K562 (cell line): ENCODE measurements around the gene IFIT2.

Source experiments
- ETV6 ChIP-seq, 3 experiments: fragments of 150-350 bp in 1 of 3; sonication (generic) in 1 of 3; formaldehyde crosslinking in 1 of 3; IDR thresholded peaks; 2 replicates each; pipeline versions ENCODE4 v1.6.1 to v1.8.0; 2014 to 2022; ENCODE audit warnings: borderline replicate concordance in 2 of 3, low read depth in 2 of 3, antibody characterized with exemption in 1 of 3, low read length in 1 of 3, mild to moderate bottlenecking in 1 of 3, missing genetic modification reagents in 1 of 3
- FOXJ3 ChIP-seq: sonication (generic); formaldehyde crosslinking; IDR thresholded peaks from 2 replicates; pipeline ENCODE4 v1.4.0; 2020; ENCODE audit warnings: mild to moderate bottlenecking, missing genetic modification reagents
- GABPA ChIP-seq: fragments of 200-800 bp; sonication (Bioruptor generic); conservative IDR thresholded peaks from 2 replicates; pipeline ENCODE4 v1.6.1; 2016; ENCODE audit warnings: low read depth, missing genetic modification characterization, missing compliant biosample characterization
- MYC ChIP-seq, 2 experiments: fragments of 250-450 bp in 1 of 2; sonication (Bioruptor Pico) in 1 of 2; IDR thresholded peaks; 2 replicates each; pipeline versions ENCODE4 v1.5.1 to v1.6.1; 2012 to 2021; ENCODE audit warnings: low read depth in 2 of 2, borderline replicate concordance in 1 of 2, improper control_type of control experiment in 1 of 2, low read length in 1 of 2, mild to moderate bottlenecking in 1 of 2, moderate library complexity in 1 of 2
- POLR2A ChIP-seq: fragments of 450-650 bp; conservative IDR thresholded peaks from 2 replicates; pipeline ENCODE4 v1.6.1; 2016
- POLR2AphosphoS5 ChIP-seq: IDR thresholded peaks from 2 replicates; pipeline ENCODE4 v1.6.1; 2011; ENCODE audit warnings: mild to moderate bottlenecking, low read depth, low read length, moderate library complexity; ENCODE audit not compliant: control insufficient read depth, insufficient read depth
- RFX1 ChIP-seq: fragments of 450-650 bp; IDR thresholded peaks from 2 replicates; pipeline ENCODE4 v1.6.1; 2016; ENCODE audit warnings: mild to moderate bottlenecking, moderate library complexity
- SIX5 ChIP-seq, 2 experiments: IDR thresholded peaks; 2 replicates each; pipeline ENCODE4 v1.6.1; 2011; ENCODE audit warnings: low read length in 2 of 2, borderline replicate concordance in 1 of 2, low read depth in 1 of 2, mild to moderate bottlenecking in 1 of 2, moderate library complexity in 1 of 2; ENCODE audit not compliant: insufficient read depth in 1 of 2
- SMAD1 ChIP-seq: fragments of 150-350 bp; IDR thresholded peaks from 2 replicates; pipeline ENCODE4 v1.6.1; 2014; ENCODE audit warnings: low read length, low read depth; ENCODE audit not compliant: partially characterized antibody
- SP2 ChIP-seq: IDR thresholded peaks from 2 replicates; pipeline ENCODE4 v1.6.1; 2011; ENCODE audit warnings: mild to moderate bottlenecking, low read depth, low read length, moderate library complexity; ENCODE audit not compliant: poor library complexity, severe bottlenecking; ENCODE audit errors: extremely low read depth
- ZBTB7A ChIP-seq: IDR thresholded peaks from 2 replicates; pipeline ENCODE4 v1.6.1; 2011; ENCODE audit warnings: low read depth, mild to moderate bottlenecking, low read length, moderate library complexity, borderline replicate concordance; ENCODE audit not compliant: control insufficient read depth
- ZNF586 ChIP-seq: fragments of 450-650 bp; formaldehyde crosslinking; conservative IDR thresholded peaks from 2 replicates; pipeline ENCODE4 v1.4.0; 2020; ENCODE audit warnings: mild to moderate bottlenecking, moderate library complexity
- TF ChIP-seq, protein P1 (sequence below): sonication (generic); formaldehyde crosslinking; IDR thresholded peaks from 2 replicates; pipeline ENCODE4 v1.8.1; 2022; ENCODE audit warnings: missing genetic modification reagents
- TF ChIP-seq, protein P2 (sequence below), 3 experiments: IDR thresholded peaks in 2 of 3; conservative IDR thresholded peaks in 1 of 3; 2 replicates each; pipeline ENCODE4 v1.5.1; 2011 to 2012; ENCODE audit warnings: low read length in 3 of 3, mild to moderate bottlenecking in 3 of 3, control low read depth in 2 of 3, improper control_type of control experiment in 1 of 3, inconsistent platforms in 1 of 3, low read depth in 1 of 3, mixed read lengths in 1 of 3, moderate library complexity in 1 of 3; ENCODE audit not compliant: insufficient read depth in 2 of 3

DNA sequence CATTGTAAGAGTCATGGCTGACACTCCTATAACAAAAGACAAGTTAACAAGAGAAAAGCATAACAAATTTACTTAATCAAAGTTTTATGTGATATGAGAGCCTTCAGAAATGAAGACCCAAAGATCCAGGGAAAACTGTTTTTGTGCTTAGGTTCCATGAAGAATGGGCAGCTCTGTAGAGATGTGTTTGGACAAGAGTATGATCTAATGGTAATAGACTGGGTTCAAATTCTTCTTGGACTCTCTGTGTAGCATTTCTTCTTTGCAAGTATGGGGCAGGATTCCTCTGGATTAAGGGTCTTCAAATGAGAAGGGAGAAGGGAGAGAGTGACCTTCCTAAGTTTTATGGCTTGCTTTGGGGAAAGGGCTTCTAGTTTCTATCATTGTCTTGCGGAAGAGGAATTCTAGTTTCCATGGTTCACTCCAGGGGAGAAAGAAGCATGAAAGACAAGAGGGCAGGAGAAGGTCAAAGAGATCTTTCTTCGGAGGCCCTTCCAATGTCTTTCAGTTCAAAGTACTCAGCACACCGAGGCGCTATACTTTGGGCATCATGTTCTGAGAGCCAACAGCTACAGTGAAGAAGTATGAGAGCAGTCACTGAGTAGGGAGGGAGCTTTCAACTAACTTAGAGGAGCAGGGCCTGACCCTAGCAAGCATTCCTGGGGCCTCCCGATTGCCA is 41.4 kb downstream of the IFIT2 start:
- TF ChIP-seq SIX5 (IDR thresholded peaks at IDR 0.05; ENCODE audit: borderline replicate concordance in 1 of 2, insufficient read depth in 1 of 2, low read depth in 1 of 2, low read length in 2 of 2) (no peak), ZNF586 (no peak), FOXJ3 (CRISPR knock-in tag) (no peak), POLR2AphosphoS5 (no peak), GABPA (tag) (no peak), MYC (IDR thresholded peaks at IDR 0.05; ENCODE audit: low read depth, low read length) (no peak), MYC (CRISPR knock-in tag; IDR thresholded peaks at IDR 0.05; ENCODE audit: borderline replicate concordance, low read depth) (no peak), ETV6 (IDR thresholded peaks at IDR 0.05; ENCODE audit: borderline replicate concordance in 1 of 2, low read depth in 2 of 2, low read length in 1 of 2) (no peak), ETV6 (CRISPR knock-in tag; IDR thresholded peaks at IDR 0.05; ENCODE audit: borderline replicate concordance) (no peak), SMAD1 (no peak), POLR2A (no peak), SP2 (no peak), RFX1 (no peak), ZBTB7A (no peak)
- TF ChIP-seq, protein P1, sequence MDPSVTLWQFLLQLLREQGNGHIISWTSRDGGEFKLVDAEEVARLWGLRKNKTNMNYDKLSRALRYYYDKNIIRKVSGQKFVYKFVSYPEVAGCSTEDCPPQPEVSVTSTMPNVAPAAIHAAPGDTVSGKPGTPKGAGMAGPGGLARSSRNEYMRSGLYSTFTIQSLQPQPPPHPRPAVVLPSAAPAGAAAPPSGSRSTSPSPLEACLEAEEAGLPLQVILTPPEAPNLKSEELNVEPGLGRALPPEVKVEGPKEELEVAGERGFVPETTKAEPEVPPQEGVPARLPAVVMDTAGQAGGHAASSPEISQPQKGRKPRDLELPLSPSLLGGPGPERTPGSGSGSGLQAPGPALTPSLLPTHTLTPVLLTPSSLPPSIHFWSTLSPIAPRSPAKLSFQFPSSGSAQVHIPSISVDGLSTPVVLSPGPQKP: no peak
- TF ChIP-seq, protein P2, sequence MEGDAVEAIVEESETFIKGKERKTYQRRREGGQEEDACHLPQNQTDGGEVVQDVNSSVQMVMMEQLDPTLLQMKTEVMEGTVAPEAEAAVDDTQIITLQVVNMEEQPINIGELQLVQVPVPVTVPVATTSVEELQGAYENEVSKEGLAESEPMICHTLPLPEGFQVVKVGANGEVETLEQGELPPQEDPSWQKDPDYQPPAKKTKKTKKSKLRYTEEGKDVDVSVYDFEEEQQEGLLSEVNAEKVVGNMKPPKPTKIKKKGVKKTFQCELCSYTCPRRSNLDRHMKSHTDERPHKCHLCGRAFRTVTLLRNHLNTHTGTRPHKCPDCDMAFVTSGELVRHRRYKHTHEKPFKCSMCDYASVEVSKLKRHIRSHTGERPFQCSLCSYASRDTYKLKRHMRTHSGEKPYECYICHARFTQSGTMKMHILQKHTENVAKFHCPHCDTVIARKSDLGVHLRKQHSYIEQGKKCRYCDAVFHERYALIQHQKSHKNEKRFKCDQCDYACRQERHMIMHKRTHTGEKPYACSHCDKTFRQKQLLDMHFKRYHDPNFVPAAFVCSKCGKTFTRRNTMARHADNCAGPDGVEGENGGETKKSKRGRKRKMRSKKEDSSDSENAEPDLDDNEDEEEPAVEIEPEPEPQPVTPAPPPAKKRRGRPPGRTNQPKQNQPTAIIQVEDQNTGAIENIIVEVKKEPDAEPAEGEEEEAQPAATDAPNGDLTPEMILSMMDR (IDR thresholded peaks at IDR 0.05 in 2 of 3, conservative IDR thresholded peaks at IDR 0.05 in 1 of 3; ENCODE audit: insufficient read depth in 2 of 3, low read depth in 1 of 3, low read length in 3 of 3): no peak
